ENCODE data around the gene SDK1. TPM values are rescaled to one million over a fixed set of nuclear protein-coding genes. Genes with fewer than 3 reads are reported as not detected.

The SDK1 gene
- total and polyA plus RNA-seq, 11 donors, result 2.2 to 5.8 (median 3.4) TPM

GRCh38 chr7:4057289-4057616 is 756.2 kb downstream of the SDK1 start:
- DNase-seq (no peak), ATAC-seq (no peak)
- Histone ChIP-seq H3K36me3 (no peaks in the 10 kb centered on the region), H3K4me1 (no peaks in the 10 kb centered on the region), H3K27me3 (no peaks in the 10 kb centered on the region), H3K27ac (no peak overlapping the region), H3K9me3 (peaks cover 0 to 20% (median 0%) of the 10 kb centered on the region in 12 donors), H3K4me3 (no peak overlapping the region)
- TF ChIP-seq CTCF (IDR thresholded peaks at IDR 0.05) (no peak), POLR2A (IDR thresholded peaks at IDR 0.05) (no peak)
- intact Hi-C loops (cut with DNase I), result no loop called here
- 62 to 83% (median 79%) methylated on average over 1 of the region's 1 CpG for WGBS, 4 donors

GRCh38 chr7:4058158-4058557 is 757.1 kb downstream of the SDK1 start:
- intact Hi-C loops (cut with DNase I), result no loop called here
- Histone ChIP-seq H3K9me3 (peaks cover 0 to 20% (median 0%) of the 10 kb centered on the region in 12 donors), H3K27ac (no peak overlapping the region), H3K4me3 (no peak overlapping the region), H3K27me3 (no peaks in the 10 kb centered on the region), H3K4me1 (no peaks in the 10 kb centered on the region), H3K36me3 (no peaks in the 10 kb centered on the region)
- DNase-seq (no peak), ATAC-seq (no peak)
- 89 to 94% (median 91%) methylated on average over 1 of the region's 1 CpG for WGBS, 4 donors
- TF ChIP-seq CTCF (IDR thresholded peaks at IDR 0.05), result no peak
- no peak for TF ChIP-seq POLR2A (IDR thresholded peaks at IDR 0.05)

- Histone ChIP-seq H3K27ac (no peak overlapping the region), H3K9me3 (peaks cover 0 to under 1% (median 0%) of the 10 kb centered on the region in 12 donors), H3K4me1 (no peaks in the 10 kb centered on the region), H3K27me3 (no peaks in the 10 kb centered on the region), H3K4me3 (no peak overlapping the region), H3K36me3 (no peaks in the 10 kb centered on the region)
- WGBS, 4 donors, result 62 to 64% (median 63%) methylated on average over 5 of the region's 5 CpGs
- DNase-seq (no peak), ATAC-seq (no peak)
- TF ChIP-seq CTCF (IDR thresholded peaks at IDR 0.05) (no peak), POLR2A (IDR thresholded peaks at IDR 0.05) (no peak)
- intact Hi-C loops (cut with DNase I), result no loop called here
Measured at GRCh38 chr7:4065190-4065589, 764.1 kb downstream of the SDK1 start.

- H3K9me3 ChIP-seq, result no peaks in the 10 kb centered on the region
- WGBS, 4 donors, result 85 to 91% (median 85%) methylated on average over 10 of the region's 10 CpGs
- DNase-seq, result no peak
- no peaks in the 10 kb centered on the region for H3K27me3 ChIP-seq
- H3K4me3 ChIP-seq, result no peak overlapping the region
- H3K4me1 ChIP-seq, result no peaks in the 10 kb centered on the region
- H3K27ac ChIP-seq, result no peak overlapping the region
- no peak for ATAC-seq
- intact Hi-C loops (cut with DNase I), result no loop called here
- no peaks in the 10 kb centered on the region for H3K36me3 ChIP-seq
- TF ChIP-seq POLR2A (IDR thresholded peaks at IDR 0.05) (no peak), CTCF (IDR thresholded peaks at IDR 0.05) (no peak)
Measured at GRCh38 chr7:4066206-4066605, 765.2 kb downstream of the SDK1 start.
